SK-MEL-5 (cell line): ENCODE data around the gene ZNHIT3. TPM values are rescaled to one million over a fixed set of nuclear protein-coding genes. Genes with fewer than 3 reads are reported as not detected.
A peak's percentile ranks its signal among the peaks of the same experiment; 100 is the strongest.
"Not testable (repeated sequence)": the region's sequence is repeated elsewhere in the genome, so short reads cannot be mapped to it uniquely, and the experiment has no call there.

Experiments
- DNase-seq: peaks from one replicate; pipeline ENCODE4 v3.0.0-alpha.2; 2016; ENCODE audit warnings: low read depth, low spot score
- in situ Hi-C: cut with HindIII; loops from 2 replicates; pipeline ENCODE4 v1.10.0; 2016; ENCODE audit warnings: low sequenced_read_pairs, high pct_unique_total_duplicates, low pct_unique_long_range_greater_than_20kb
- polyA plus RNA-seq, 2 experiments: library from polyadenylated mRNA; depleted of rRNA; stranded (reverse); fragments of >200 nt; gene quantifications; 2 replicates each; pipeline ENCODE4 v1.2.3, GENCODE V29; 2015
- total RNA-seq: library from RNA; depleted of rRNA; stranded (reverse); fragments of >200 nt; shearing (Covaris generic); gene quantifications from 2 replicates; pipeline ENCODE4 v1.2.3, GENCODE V29; 2014; rRNA removed

ZNHIT3 gene
- 54.9 and 56.9 TPM in 2 replicates for total RNA-seq
- polyA plus RNA-seq (2015; cell fraction: cytosol; rRNA removed): 34.7 and 42.3 TPM in 2 replicates
- 21.3 and 32.5 TPM in 2 replicates for polyA plus RNA-seq (2015; cell fraction: nucleus; rRNA removed)

DNA sequence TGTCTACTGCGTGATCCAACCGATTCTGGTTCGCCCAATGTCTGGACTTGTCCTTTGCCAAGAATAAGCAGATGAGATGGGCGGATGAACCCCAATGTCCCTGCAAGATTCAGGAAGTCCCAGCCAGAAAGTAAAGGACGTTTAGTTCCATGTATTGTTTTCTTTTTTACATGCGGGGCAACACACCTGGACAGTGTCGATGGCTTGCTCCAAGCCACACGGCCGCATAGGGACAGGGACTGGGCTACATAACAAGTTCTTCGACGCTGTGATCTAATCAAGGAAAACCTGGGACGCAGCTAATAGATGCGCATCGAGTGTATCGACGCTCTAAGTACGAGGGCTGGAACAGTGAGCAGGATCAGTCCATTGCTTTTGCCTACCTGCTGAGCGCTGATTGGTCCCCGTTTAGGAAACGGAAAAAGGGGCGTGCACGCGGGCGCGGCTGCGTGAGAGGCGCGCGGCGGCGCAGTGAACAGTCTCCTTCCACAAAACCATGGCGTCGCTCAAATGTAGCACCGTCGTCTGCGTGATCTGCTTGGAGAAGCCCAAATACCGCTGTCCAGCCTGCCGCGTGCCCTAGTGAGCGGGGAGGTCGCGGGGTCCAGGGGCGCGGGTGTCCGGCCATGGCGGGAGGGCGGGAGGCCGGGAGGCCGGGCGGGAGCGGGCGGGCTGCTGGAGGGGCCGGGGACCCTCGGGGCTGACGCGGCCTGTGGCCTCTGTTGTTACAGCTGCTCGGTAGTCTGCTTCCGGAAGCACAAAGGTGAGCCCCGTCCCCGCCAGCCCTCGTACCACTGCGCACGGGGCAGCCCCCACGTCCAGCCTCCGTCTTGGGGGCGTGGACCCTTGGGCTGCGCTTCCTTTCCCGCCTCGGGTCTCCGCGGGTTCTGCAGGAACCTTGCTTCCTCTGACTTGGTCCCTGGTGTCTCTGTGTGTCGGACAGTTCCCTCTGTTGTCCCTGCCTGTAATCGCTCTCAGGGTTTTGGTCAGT is at the start of gene ZNHIT3:
ZNHIT3 (plus strand) TSS at position 478 of the 991 bp plus-strand sequence; CDS start at position 497, 19 bp downstream.
- peak; percentile 94 for DNase-seq
- in situ Hi-C loops: no loop called here

DNA sequence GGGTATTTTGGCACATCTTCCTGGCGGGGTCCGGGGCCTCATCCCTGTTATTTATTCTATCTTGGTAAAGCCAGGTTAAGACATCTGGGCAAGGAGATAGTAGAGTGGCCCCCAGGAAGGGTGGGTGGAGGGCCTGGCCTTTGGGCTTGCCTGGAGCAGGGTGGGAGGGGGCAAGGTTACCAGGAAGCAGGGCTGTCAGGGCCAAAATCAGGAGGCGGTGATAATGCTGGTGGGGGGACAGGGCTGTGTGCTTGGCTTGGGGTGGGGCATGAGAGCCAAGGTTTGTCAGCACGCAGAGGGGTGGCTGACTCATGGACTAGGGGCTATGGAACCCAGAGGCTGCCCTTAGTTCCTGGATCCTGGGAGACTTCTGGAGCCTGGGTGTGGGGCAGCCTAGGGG is 44.7 kb upstream of the ZNHIT3 start:
- DNase-seq, in situ Hi-C loops: not testable (repeated sequence)

DNA sequence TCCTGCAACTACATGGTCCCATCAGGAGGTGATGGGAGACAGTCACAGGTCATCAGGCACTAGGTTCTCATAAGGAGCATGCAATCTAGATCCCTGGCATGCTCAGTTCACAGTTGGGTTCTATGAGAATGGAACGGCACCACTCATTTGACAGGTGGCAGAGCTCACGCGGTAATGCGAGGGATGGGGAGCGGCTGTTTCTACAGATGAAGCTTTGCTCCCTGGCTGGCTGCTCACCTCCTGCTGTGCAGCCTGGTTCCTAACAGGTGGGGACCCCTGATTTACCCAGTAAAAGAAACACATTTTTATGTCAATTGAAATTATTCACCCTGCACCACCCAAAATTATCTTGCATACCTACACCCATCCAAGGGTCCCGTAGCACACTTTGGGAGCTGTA is 42.7 kb upstream of the ZNHIT3 start:
- in situ Hi-C loops: no loop called here
- no peak for DNase-seq

DNA sequence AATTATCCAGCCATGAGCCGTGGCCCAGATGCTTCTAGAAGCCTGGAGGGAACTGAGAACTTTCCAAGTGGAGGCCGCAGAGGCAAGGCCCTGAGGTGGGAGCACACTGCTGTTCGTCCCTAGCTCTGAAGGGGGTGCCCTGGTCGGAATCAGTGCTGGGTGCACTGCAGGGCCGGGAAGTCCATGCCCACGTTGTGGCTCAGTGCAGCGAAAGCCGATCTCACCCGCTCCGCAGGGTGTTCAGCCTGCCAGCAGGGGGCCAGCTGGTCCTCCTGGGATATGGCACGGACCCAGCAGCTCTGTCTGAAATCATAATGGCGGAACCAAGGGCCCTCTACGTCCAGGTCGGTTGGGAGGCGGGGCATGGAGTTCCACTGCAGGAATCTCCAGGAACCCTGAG is 36.5 kb upstream of the ZNHIT3 start:
- in situ Hi-C loops: not testable (repeated sequence)

DNA sequence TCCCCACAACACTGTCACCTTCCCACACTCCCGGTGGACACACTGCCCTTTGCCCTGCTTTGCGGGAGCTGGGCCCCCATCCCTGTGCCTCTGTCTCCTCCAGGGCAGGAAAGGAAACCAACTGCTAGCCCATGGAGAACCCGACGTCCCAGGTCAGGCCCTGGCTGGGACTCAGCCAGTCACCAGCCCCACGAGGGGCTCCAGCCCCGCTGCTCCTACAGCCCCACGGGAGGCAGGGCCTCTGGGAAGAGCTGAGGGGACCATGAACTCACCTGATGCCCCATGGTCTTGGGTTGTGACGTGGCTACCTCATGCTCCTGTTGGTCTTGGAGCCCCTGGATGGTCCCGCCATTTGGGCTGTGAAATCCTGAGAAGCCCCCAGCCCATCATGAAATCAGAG is 33.6 kb upstream of the ZNHIT3 start:
- in situ Hi-C loops, DNase-seq: not testable (repeated sequence)

More for the DNA sequence above, 36.5 kb upstream of the ZNHIT3 start:
- not testable (repeated sequence) for DNase-seq

DNA sequence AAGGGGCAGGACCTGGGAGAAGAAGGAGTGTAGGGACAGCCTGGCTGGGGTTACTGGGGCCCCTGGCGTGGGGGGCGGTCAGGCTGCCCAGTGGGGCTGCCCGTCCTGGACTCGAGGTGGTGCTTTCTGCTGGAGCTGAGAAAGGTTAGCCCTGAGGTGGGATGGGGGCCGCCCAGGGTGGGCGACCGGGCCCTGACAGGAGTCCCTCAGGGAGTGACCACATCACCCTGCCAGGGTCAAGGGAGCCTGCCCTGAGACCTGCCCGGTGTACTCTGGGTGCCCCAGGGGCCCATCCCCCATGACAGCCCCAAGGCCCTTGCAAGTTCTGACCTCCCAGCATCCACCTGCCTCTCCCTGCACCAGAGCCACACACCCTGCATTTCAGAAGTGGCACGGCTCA is 28.8 kb upstream of the ZNHIT3 start:
- in situ Hi-C loops: not testable (repeated sequence)

DNA sequence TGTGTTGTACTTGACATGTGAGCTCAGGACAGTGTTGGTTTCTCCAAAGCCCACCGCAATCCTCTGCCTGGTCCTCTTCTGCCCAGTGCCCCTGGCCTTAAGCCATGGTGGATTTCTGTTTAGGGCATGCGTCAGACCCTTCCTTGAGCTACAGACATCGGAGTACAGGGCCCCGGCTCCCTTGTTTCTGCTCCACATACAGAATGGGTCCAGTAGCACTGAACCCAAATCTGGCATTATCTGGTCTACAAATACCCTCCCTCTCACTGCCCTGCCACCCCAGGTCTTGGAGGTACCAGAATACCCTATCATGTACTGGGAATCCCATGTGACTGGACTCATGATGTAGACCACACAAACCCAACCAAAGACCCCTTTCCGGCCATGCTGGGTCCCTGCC is 27.4 kb upstream of the ZNHIT3 start:
- in situ Hi-C loops: no loop called here
- DNase-seq: no peak

More for the DNA sequence above, 28.8 kb upstream of the ZNHIT3 start:
- DNase-seq: not testable (repeated sequence)

DNA sequence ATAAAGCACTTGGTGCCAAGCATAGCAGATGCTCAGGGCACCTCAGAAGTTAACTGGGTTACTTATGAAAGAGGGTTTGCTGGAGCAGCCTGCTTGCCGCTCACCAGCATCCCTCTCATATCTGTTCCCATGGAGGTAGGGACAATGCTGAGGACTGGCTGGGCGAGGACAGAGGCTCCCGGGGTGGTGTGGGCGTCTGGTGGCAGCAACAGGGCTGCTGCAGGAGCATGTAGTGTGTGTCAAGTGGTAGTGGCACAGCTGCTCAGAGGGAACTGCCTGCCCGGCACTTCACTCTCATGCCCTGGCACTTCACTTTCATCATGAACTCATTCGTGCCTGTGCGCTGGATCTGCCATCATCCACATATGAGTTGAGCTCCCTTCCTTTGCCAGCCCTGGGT is 26.9 kb upstream of the ZNHIT3 start:
- no peak for DNase-seq
- in situ Hi-C loops: no loop called here

DNA sequence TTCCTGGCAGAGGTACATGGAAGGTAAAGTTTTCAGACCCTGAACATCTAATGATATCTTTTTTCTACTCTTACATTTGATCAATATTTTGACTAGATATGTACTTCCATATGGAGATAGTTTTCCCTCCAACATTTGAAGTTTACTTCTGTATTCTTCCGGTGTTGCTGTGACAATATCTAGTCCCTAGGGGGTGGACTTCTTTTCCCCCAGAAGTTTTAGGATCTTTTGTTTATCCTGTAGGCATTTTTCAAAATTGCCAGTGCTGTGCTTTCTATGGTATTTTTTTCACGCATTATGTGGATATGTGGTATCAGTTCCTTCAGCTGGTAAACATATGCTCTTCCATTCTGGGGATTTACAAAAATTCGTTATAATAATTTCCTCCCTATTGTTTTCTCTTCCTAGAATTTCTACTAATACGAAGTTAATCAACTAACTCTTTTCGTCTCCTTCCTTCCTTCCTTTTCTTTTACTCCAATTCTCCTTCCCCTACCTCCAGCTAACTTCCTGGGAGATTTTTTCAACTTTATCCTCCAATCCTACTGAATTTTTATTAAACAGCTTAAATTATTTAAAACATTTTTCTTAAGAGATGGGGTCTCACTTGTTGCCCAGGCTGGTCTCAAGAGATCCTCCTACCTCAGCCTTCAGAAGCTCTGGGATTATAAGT is 26.1 kb upstream of the ZNHIT3 start:
- DNase-seq: no peak
- in situ Hi-C loops: no loop called here

DNA sequence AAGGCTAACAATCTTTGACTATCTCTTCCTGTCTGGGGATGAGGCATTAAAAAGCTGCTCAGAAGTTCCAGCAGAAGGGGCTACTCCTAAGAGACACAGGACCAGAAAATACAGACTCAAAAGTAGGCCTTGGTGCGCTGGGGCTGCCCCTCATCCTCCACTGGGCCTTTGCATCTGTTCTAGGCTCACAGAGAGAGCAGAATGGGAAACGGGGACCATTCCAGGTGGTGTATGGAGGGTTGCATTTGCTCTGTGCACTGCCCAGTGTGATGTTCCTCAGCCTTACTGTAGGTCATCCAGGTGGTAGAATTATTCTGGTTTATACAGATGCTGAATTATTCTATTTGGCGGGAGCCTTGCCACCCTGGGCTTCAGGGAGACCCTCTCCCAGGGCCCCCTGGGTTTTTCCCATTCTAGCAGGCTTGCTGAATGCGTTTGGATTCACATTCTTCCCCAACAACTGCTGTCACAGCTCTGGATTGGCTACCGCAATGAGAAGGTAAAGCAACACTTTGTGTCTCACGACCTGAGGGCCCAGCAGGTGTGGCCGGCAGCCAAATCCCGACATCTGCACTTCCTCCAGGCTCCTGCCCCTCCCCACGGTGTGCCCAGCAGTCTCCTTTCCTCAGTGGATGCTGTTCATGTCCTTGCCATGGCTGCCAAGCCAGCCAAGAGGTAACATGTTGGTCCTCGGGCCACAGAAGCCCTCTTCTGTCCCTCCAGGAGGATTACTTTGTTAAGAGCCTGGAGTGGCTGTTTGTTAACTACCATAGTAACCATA is 25.0 kb upstream of the ZNHIT3 start:
- in situ Hi-C loops: no loop called here
- DNase-seq: no peak

DNA sequence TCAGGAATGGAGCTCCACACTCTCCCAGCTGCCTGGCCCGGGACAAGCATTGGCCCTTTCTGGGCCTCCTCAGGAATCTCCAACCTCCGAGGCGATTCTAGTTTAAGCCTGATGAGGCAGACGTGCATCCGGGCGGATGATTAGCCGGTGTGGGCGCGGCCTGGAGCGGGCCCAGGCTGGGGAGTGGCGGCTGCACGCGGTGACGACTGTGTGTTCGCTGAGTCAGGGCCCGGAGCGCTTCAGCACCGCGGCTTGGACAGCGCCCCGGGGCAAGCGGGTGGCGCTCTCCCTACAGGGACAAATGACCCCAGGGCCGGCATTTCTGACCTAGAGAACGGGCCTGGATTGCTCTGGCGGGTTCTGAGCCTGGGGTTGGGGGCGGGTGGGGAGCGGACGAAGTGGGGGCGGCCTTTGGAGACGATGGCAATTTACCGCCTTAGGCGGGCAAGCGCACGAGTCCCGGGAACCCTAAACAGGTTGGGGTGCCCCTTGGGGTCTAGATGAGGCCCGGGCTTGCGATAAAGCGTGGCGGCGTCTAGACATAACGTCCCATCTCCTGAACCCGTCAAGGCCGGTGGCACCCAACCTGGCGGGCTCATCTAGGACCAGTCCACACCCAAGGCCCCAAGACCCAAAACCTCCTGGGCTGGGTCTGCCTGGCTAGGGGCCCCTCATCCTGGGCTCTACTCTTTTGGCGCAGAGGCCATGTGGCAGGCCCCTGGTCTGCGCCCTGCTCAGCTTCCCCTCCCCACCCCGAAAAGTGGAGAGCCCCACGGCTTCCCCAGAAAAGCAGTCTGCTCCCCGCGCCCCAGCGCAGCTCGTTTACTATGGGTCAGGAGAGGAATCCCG is 22.3 kb upstream of the ZNHIT3 start:
- in situ Hi-C loops: no loop called here
- peak; percentile 51 for DNase-seq

DNA sequence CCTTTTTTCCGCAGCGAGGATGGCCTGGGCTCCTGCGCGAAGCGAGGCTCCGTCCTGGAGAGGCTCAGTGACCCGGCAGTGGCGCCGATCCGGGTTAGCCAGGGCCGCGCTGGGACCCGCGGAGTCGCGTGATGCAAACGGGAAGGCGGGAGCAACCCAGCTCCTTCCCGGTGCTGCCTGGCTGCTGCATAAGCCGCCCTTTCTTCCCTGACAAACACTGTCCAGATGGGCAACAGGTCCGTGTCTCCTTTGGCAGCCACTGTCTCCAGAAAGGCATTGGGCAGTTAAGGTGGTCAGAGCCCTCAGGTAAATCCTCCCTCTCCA is 21.8 kb upstream of the ZNHIT3 start:
- no peak for DNase-seq
- in situ Hi-C loops: no loop called here

DNA sequence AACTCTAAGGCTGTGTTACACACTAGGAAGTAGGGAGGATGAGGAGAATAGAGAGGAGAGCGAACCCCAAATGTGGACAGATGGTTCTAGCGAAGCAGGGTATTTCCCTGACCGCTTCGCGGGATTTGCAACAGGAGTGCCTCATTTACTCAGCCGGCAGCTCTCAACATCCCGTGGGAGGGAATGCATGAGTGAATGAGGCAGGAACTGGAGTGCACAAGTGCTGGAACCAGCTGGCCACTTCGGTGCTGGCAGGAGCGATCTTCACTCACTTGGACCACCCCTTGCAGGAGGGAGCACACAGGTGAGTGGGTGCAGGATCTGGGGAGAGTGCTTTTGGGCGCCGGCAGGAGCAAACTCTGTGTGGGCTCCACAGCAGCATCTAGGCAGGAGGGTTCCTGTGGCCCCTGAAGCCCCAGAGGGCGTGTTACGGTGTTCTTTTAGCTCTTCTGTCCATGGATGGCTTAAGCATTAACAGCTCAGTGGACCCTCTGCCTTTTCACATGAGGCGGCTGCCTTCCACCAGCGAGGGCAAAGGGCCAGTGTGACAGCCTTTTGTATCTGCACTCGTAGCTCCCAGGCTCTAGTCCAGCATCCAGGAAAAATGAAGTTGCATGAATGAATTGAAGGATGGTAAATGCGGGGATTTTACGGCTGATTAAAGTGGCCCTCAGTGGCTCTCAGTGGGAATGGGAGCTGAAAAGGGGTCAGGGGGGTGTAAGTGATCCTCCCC is 17.4 kb upstream of the ZNHIT3 start:
- in situ Hi-C loops: no loop called here

DNA sequence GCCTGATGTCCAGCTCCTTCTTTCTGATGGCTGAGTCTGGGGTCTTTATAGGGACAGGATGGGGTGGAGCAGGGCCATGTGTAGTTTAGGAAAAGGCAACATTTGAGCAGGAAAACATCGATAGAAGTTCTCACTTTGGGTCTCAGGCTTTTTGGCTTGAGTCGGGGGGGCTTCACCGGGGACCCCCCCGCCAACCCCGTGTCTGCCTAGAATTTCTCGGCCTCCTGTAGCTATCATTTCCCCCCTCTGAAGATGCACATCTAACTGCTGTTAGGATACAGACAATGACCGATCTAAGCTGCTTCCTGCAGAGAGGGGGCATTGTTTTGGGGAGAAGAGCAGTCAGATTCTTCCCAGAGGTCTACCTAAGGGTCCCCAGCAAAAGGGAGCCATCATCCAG is 16.7 kb upstream of the ZNHIT3 start:
- DNase-seq: no peak
- in situ Hi-C loops: no loop called here

More for the DNA sequence above, 17.4 kb upstream of the ZNHIT3 start:
- DNase-seq: no peak

DNA sequence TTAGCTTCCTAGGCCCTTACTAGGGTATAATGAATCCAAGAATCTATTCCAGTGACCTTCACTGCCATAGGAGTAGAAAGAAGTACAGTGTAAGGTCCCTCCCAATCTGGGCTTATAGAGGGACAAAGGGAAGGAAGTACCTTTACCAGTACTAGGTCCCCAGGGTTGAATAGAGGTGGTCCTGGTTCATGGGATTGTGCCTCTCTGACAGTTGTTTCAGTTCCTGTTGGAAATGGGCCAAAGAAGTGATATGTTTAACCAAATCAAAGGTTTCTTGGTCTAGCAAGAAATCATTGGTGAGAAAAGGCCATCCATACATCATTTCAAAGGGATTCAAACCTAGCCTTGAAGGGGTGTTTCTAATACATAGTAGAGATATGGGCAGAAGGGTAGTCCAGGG is 16.0 kb upstream of the ZNHIT3 start:
- in situ Hi-C loops: no loop called here

DNA sequence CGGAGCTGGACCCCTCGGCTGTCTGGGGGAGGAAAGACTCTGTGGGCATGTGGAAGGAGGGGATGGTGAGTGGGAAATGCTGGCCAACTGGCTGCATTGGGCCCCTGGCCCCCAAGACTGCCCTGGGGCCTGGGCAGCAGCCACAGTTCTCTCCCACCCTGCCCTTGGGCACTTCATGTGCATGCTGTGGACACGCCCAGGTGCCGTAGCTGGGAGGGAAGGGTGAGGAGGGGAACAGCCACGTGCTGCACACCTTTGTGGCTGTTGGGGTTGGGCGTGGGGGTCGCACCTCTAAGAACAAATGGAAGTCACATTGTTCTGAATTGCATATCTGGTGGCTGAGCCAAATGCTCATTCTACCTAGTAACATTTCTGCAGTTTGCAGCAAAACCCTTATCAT is 11.9 kb upstream of the ZNHIT3 start:
- in situ Hi-C loops: no loop called here
- DNase-seq: no peak

More for the DNA sequence above, 16.0 kb upstream of the ZNHIT3 start:
- DNase-seq: no peak
